Activated T-cell treated with anti-CD3 and anti-CD28 coated beads, Interleukin-2, amount 50 U/mL, for 1 hour (primary cell): ENCODE data around the gene OMG.
A peak's percentile ranks its signal among the peaks of the same experiment; 100 is the strongest.
"Not testable (repeated sequence)": the region's sequence is repeated elsewhere in the genome, so short reads cannot be mapped to it uniquely, and the experiment has no call there.

Experiments
- DNase-seq: peaks from one replicate; pipeline ENCODE4 v3.0.0-alpha.2; 2020

OMG gene

GRCh38 chr17:31297090-31297489 is at the start of gene OMG:
Gene OMG (minus strand): TSS chr17:31297239. CDS start chr17:31296331, 908 bp downstream.
- no peak for DNase-seq

- DNase-seq, result not testable (repeated sequence)
Observed at GRCh38 chr17:31345191-31345747, 48.2 kb upstream of the OMG start.

DNA sequence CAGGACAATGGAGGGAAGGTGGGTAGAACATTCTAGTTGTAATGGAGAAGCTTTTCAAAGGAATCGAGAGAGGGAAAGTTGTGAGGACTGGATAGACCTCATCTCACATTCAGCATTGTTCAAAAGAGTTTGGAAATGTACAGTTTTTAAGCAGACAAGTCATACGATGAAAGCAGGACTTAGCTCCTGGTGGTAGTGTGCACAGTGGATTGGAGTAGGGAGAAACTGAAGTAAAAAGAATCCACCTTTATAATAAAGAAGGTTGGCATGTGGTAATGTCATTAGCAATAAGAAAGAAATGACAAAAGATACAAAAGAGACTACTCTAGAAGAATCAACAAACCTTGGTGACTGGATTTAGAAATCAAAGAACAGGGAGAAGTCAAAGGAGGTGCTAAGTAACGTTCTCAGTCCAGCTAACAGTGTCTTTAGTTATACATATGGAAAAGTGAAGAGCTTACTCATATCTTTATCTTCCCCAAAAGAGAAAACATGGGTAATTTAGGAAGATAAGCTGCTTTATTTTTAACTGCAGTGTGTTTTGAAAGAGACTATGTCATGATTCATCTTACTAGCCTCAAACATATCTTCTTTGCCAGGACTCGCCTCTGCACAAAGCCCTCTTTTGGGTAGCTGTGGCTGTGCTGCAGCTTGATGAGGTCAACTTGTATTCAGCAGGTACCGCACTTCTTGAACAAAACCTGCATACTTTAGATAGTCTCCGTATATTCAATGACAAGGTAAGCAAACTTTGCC is 43.0 kb upstream of the OMG start:
- DNase-seq, result no peak

GRCh38 chr17:31329221-31329620 is 32.2 kb upstream of the OMG start:
- DNase-seq, result no peak

DNA sequence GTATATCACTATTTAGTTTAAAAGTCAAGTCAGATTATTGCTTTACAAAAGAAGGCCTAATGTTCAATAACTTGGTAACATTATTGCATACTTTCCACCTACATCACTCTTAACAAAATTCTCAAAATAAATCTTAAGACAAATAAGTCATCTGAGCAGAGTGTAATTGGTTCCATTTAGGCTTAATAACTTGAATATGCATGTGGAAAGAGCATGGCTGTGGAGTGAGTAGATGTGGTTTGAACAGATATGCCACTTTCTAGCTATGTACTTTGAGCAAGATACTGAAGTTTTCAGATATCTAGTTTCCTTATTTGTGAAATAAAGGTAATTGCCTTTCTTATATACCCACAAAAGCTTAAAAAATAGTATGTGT is 31.1 kb upstream of the OMG start:
- no peak for DNase-seq

GRCh38 chr17:31327534-31328159 is 30.6 kb upstream of the OMG start:
- DNase-seq, result no peak

DNA sequence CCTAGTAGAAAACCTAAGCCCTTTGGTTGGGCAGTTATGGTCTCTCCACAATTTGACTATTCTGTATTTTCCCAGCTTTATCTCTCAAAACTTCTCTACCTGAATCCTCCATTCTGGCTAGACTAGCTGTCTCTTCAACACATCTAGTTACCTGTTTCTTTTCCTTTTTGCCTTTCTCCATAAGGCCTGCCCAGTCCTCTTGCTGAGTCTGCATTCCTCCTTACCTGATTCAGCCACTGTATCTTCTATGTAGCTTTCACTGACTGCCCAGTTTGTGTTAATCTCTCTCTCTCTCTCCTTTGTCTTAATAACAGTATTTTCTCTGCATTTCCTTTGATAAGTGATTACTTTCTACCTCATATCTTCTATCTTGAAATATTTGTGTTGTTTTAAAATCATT is 26.5 kb upstream of the OMG start:
- no peak for DNase-seq

- peak; percentile 32 for DNase-seq
Observed at GRCh38 chr17:31321966-31322365, 24.9 kb upstream of the OMG start.

DNA sequence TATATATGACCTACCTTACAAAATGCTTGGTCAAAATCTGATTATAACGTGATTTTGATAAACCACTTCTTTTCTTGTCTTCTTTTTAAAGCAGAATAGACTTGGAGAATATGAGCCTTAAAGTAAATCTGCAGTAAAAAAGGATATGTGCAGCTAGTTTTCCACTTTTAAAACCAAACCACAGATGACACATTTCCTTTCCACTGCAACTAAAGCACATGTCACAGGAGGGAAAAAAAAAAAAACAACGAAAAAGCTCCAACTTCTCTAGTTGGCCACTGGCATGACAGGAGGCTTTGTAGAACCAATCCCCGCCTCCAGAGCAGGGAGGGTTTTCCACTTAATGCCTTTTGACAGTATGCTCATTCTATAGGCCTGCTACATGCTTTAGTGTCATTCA is 24.4 kb upstream of the OMG start, which contains the start of gene EVI2A:
Gene EVI2A, minus strand, starts transcription at position 142 of the 400 bp plus-strand sequence. CDS start 2,609 bp downstream, outside the sequence.
- DNase-seq, result peak; percentile 67

DNA sequence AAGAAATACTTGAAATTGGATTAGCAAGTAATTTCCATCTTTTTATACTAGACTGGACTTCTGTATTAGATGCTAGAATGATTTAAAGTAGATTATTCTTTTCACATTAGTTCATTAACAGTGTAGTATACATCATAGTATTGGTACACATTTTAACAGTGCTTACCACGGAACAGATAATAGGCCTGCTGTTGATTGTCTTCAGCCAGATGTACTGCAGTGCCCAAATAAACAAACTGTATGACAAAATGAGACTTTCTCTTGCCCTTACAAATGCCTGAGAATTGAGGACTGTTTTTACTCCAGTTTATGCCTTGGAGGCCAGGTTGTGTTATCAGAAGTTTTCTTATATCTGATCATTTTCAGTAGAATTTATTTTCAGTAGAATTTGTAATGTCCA is 23.8 kb upstream of the OMG start:
- no peak for DNase-seq

DNA sequence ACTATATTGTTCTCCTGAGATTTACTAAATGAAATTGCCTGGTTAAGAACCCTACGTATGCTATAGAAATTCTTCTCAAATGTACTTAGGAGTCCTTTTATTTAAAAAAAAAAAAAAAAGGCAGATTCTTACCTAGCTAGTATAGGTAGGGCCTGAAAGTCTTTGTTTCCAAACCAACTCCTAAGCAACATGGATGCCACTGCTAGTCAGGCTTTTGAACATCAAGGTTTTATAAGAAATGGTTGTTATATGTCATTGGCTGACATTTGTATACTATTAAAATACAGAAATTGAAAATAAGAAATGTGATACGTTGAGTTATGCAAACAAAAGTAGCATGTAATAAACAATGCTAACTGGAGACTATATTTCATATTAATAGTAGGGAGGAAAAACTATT is 23.2 kb upstream of the OMG start:
- DNase-seq, result no peak

- DNase-seq, result no peak
Observed at GRCh38 chr17:31318851-31319661, 22.0 kb upstream of the OMG start.

DNA sequence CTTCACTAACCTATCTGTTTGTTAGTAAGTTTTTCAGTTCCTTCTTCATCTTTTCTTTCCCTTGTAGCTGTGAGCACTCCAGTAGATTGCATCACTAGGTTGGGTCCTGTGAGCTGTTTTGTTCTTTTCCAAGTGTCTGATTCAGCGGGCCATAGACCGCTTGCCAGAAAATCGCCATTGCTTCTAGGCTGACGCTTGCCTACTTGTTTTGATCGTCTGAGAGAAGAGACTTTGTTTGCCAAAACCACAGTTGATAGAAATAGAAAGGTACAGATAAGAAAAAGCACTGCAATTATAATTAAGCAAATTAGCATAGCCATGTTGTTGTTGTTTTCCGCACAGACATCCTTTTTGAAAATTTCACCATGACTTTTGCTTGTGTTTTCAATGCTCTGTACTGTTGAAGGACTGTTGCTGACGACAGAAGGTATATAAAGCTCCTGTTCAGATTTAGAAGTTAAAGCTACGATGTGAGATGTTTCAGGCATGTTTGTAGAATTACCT is 21.3 kb upstream of the OMG start:
- peak; percentile 64 for DNase-seq

DNA sequence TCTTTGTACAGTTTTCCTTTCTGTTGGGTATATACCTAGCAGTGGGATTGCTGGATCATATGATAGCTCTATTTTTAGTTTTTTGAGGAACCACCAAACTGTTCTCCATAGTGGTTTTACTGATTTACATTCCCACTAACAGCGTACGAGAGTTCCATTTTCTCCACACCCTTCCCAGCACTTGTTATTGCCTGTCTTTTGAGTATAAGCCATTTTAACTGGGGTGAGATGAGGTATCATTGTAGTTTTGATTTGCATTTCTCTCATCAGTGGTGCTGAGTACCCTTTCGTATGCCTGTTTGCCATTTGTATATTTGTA is 17.7 kb upstream of the OMG start:
- DNase-seq, result no peak

- DNase-seq, result no peak
Observed at GRCh38 chr17:31313982-31314781, 17.1 kb upstream of the OMG start, which contains the start of gene EVI2B. Gene EVI2B (minus strand): TSS chr17:31314054. CDS start chr17:31305609, 8,445 bp downstream.

DNA sequence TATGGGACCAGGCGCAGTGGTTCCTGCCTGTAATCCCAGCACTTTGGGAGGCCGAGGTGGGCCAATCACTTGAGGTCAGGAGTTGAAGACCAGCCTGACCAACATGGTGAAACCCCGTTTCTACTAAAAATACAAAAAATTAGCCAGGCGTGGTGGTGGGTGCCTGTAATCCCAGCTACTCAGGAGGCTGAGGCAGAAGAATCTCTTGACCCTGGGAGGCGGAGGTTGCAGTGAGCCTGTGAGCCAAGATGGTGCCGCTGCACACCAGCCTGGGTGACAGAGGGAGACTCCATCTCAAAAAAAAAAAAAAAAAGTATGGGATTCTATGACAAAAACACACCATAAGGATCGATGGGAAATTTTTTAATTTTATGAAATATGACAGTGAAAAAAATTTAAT is 15.2 kb upstream of the OMG start:
- DNase-seq, result peak; percentile 59

DNA sequence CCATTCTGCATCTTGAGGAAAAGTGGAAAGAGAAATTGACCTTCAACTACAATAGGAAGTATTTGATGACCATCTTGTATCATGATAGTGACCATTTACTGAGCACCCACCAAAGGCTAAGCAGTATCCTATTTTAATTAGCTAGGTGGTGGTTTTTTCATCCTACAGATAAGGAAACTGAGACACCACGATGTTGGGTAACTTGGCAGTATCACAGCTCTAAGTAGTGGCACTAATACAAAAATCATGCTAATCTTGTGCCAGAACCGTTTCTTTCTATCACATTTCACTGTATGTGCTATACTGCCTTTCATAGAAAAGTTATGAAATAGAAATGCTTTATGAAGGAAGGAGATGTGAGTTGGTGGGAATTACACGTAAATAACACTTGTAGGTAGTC is 14.5 kb upstream of the OMG start:
- DNase-seq, result no peak

- peak; percentile 33 for DNase-seq
Observed at GRCh38 chr17:31310886-31311285, 13.8 kb upstream of the OMG start.

- DNase-seq, result peak; percentile 53
Observed at GRCh38 chr17:31310260-31310659, 13.2 kb upstream of the OMG start.

DNA sequence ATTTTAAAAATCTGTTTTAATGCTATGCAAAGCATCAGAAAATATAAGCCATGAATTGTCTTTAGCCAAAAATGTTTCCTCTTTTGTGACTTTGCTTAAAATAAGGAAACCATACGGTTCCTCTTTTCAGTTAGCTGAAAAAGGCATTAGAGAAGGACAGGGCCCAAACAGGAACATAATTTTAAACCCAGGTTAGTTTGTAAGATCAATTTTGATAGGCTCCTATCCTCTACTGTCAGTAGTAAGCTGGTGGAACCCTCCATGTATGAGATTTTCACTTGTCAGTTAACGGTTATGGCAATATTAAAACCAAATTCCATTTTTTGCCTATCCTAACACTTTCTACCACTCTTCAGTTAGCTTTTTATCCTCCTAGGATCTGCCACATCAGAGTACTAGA is 12.5 kb upstream of the OMG start:
- no peak for DNase-seq

- DNase-seq, result no peak
Observed at GRCh38 chr17:31308372-31309334, 11.6 kb upstream of the OMG start.
